HepG2 (cell line): Measurements from ENCODE around the gene ALG14. TPM values are rescaled to one million over a fixed set of nuclear protein-coding genes. Genes with fewer than 3 reads are reported as not detected.

Experiments
- HNRNPUL1 ChIP-seq: fragments of 200-400 bp; formaldehyde crosslinking; IDR thresholded peaks from 2 replicates; pipeline ENCODE4 v1.6.1; 2017; ENCODE audit warnings: low read depth, mild to moderate bottlenecking, low read length, moderate library complexity
- HOXA5 ChIP-seq: sonication (generic); formaldehyde crosslinking; IDR thresholded peaks from 2 replicates; pipeline ENCODE4 v1.4.0; 2020; ENCODE audit warnings: missing genetic modification reagents
- KLF16 ChIP-seq, 2 experiments: sonication (generic) in 1 of 2; formaldehyde crosslinking in 1 of 2; IDR thresholded peaks; 2 replicates each; pipeline versions ENCODE4 v1.6.1 to v1.8.0; 2016 to 2023; ENCODE audit warnings: missing genetic modification reagents in 2 of 2, missing compliant biosample characterization in 1 of 2
- NAIF1 ChIP-seq: sonication (generic); formaldehyde crosslinking; IDR thresholded peaks from 2 replicates; pipeline ENCODE4 v1.5.0; 2020; ENCODE audit warnings: mild to moderate bottlenecking, missing genetic modification reagents, borderline replicate concordance
- NFYC ChIP-seq: IDR thresholded peaks from 2 replicates; pipeline ENCODE4 v1.6.1; 2016; ENCODE audit warnings: missing genetic modification reagents, missing compliant biosample characterization
- RFXANK ChIP-seq: IDR thresholded peaks from 2 replicates; pipeline ENCODE4 v1.6.1; 2016
- SMARCE1 ChIP-seq: fragments of 450-650 bp; IDR thresholded peaks from 2 replicates; pipeline ENCODE4 v1.6.1; 2017; ENCODE audit warnings: borderline replicate concordance
- SNAPC2 ChIP-seq: sonication (generic); formaldehyde crosslinking; IDR thresholded peaks from 2 replicates; pipeline ENCODE4 v1.8.1; 2022; ENCODE audit warnings: mild to moderate bottlenecking, missing genetic modification reagents
- SP4 ChIP-seq: sonication (generic); formaldehyde crosslinking; IDR thresholded peaks from 2 replicates; pipeline ENCODE4 v1.8.1; 2023; ENCODE audit warnings: mild to moderate bottlenecking, missing genetic modification reagents
- SRY ChIP-seq: sonication (generic); formaldehyde crosslinking; IDR thresholded peaks from 2 replicates; pipeline ENCODE4 v1.8.0; 2022; ENCODE audit warnings: mild to moderate bottlenecking, missing genetic modification reagents
- TP53 ChIP-seq: sonication (generic); formaldehyde crosslinking; conservative IDR thresholded peaks from 2 replicates; pipeline ENCODE4 v1.4.0; 2020; ENCODE audit warnings: missing genetic modification reagents
- ZMYM3 ChIP-seq: sonication (generic); formaldehyde crosslinking; IDR thresholded peaks from 2 replicates; pipeline ENCODE4 v1.5.1; 2020; ENCODE audit warnings: mild to moderate bottlenecking, missing genetic modification reagents
- ZNF136 ChIP-seq: sonication (generic); formaldehyde crosslinking; IDR thresholded peaks from 2 replicates; pipeline ENCODE4 v1.8.1; 2022; ENCODE audit warnings: low read depth, mild to moderate bottlenecking, moderate library complexity, missing genetic modification reagents
- ZNF18 ChIP-seq: sonication (generic); formaldehyde crosslinking; IDR thresholded peaks from 2 replicates; pipeline ENCODE4 v1.8.0; 2022; ENCODE audit warnings: mild to moderate bottlenecking, missing genetic modification reagents; ENCODE audit not compliant: insufficient replicate concordance
- ZNF3 ChIP-seq: IDR thresholded peaks from 2 replicates; pipeline ENCODE4 v1.7.0; 2017; ENCODE audit warnings: inconsistent platforms
- ZNF350 ChIP-seq: sonication (generic); formaldehyde crosslinking; IDR thresholded peaks from 2 replicates; pipeline ENCODE4 v1.4.0; 2020; ENCODE audit warnings: mild to moderate bottlenecking, low read depth, missing genetic modification reagents, borderline replicate concordance
- ZNF354B ChIP-seq: sonication (generic); formaldehyde crosslinking; IDR thresholded peaks from 2 replicates; pipeline ENCODE4 v1.8.0; 2022; ENCODE audit warnings: mild to moderate bottlenecking, missing genetic modification reagents
- ZNF362 ChIP-seq: sonication (generic); formaldehyde crosslinking; IDR thresholded peaks from 2 replicates; pipeline ENCODE4 v1.4.0; 2020; ENCODE audit warnings: missing genetic modification reagents, mild to moderate bottlenecking, borderline replicate concordance
- ZNF598 ChIP-seq: sonication (generic); formaldehyde crosslinking; IDR thresholded peaks from 2 replicates; pipeline ENCODE4 v1.5.1; 2020; ENCODE audit warnings: mild to moderate bottlenecking, missing genetic modification reagents, borderline replicate concordance
- ZNF691 ChIP-seq: sonication (generic); formaldehyde crosslinking; IDR thresholded peaks from 2 replicates; pipeline ENCODE4 v1.4.0; 2020; ENCODE audit warnings: missing genetic modification reagents, low read depth, mild to moderate bottlenecking, borderline replicate concordance
- polyA plus RNA-seq, 8 experiments: library from polyadenylated mRNA; depleted of rRNA in 3 of 8; stranded (reverse) in 7 of 8; unstranded in 1 of 8; fragments of >200 nt; fragmentation: Illumina TruSeq in 4 of 8; extraction: Trizol in 4 of 8; gene quantifications; 2 replicates each; pipeline versions ENCODE4 v1.2.1 to v1.2.3, GENCODE V29; 2011 to 2016; ENCODE audit warnings: low read depth in 4 of 8, missing spikeins in 1 of 8, mixed read lengths in 1 of 8; ENCODE audit not compliant: insufficient read depth in 1 of 8
- total RNA-seq, 5 experiments: library from RNA; depleted of rRNA; stranded (reverse); fragments of >200 nt; fragmentation: Illumina TruSeq; extraction: Trizol; gene quantifications; 2 replicates each; pipeline ENCODE4 v1.2.3, GENCODE V29; 2016; ENCODE audit warnings: low read depth in 1 of 5
- TF ChIP-seq, protein P1 (sequence below): IDR thresholded peaks from 2 replicates; pipeline ENCODE4 v1.6.1; 2016; ENCODE audit warnings: low read depth, borderline replicate concordance
- TF ChIP-seq, protein P2 (sequence below): sonication (generic); formaldehyde crosslinking; IDR thresholded peaks from 2 replicates; pipeline ENCODE4 v1.5.1; 2020; ENCODE audit warnings: mild to moderate bottlenecking, missing genetic modification reagents, borderline replicate concordance

Gene ALG14
- total and polyA plus RNA-seq, 2 of the 13 experiments (the other 11 are each of a cell fraction or from before 2014, with no cell fraction given): 4.5 to 12.7 TPM

GRCh38 chr1:95067062-95067461 lies 5.7 kb downstream of the ALG14 start (continued):
- peak; percentile 82; the same call in 1 of the 2 replicates for TF ChIP-seq HOXA5
- TF ChIP-seq SMARCE1: no peak
- no peak for TF ChIP-seq ZNF691 (CRISPR knock-in tag)
- TF ChIP-seq, protein P1, sequence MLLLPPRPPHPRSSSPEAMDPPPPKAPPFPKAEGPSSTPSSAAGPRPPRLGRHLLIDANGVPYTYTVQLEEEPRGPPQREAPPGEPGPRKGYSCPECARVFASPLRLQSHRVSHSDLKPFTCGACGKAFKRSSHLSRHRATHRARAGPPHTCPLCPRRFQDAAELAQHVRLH (CRISPR knock-in tag): 0 out of 2 replicates have a peak, but pooled peaks have one; percentile 40
- TF ChIP-seq SRY (CRISPR knock-in tag): no peak; the same call in 1 of the 2 replicates
- 0 out of 2 replicates have a peak, but pooled peaks have one; percentile 49 for TF ChIP-seq ZNF136 (CRISPR knock-in tag)
- no peak; the same call in 1 of the 2 replicates for TF ChIP-seq ZMYM3
- TF ChIP-seq ZNF350 (CRISPR knock-in tag): no peak
- TF ChIP-seq, protein P2, sequence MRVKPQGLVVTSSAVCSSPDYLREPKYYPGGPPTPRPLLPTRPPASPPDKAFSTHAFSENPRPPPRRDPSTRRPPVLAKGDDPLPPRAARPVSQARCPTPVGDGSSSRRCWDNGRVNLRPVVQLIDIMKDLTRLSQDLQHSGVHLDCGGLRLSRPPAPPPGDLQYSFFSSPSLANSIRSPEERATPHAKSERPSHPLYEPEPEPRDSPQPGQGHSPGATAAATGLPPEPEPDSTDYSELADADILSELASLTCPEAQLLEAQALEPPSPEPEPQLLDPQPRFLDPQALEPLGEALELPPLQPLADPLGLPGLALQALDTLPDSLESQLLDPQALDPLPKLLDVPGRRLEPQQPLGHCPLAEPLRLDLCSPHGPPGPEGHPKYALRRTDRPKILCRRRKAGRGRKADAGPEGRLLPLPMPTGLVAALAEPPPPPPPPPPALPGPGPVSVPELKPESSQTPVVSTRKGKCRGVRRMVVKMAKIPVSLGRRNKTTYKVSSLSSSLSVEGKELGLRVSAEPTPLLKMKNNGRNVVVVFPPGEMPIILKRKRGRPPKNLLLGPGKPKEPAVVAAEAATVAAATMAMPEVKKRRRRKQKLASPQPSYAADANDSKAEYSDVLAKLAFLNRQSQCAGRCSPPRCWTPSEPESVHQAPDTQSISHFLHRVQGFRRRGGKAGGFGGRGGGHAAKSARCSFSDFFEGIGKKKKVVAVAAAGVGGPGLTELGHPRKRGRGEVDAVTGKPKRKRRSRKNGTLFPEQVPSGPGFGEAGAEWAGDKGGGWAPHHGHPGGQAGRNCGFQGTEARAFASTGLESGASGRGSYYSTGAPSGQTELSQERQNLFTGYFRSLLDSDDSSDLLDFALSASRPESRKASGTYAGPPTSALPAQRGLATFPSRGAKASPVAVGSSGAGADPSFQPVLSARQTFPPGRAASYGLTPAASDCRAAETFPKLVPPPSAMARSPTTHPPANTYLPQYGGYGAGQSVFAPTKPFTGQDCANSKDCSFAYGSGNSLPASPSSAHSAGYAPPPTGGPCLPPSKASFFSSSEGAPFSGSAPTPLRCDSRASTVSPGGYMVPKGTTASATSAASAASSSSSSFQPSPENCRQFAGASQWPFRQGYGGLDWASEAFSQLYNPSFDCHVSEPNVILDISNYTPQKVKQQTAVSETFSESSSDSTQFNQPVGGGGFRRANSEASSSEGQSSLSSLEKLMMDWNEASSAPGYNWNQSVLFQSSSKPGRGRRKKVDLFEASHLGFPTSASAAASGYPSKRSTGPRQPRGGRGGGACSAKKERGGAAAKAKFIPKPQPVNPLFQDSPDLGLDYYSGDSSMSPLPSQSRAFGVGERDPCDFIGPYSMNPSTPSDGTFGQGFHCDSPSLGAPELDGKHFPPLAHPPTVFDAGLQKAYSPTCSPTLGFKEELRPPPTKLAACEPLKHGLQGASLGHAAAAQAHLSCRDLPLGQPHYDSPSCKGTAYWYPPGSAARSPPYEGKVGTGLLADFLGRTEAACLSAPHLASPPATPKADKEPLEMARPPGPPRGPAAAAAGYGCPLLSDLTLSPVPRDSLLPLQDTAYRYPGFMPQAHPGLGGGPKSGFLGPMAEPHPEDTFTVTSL (CRISPR knock-in tag): peak; percentile 76; the same call in 1 of the 2 replicates
- TF ChIP-seq ZNF18 (CRISPR knock-in tag): no peak
- TF ChIP-seq SP4: no peak
- TF ChIP-seq NFYC (CRISPR knock-in tag): no peak
- TF ChIP-seq RFXANK (CRISPR knock-in tag): no peak
- TF ChIP-seq ZNF598: no peak
- peak; percentile 96 for TF ChIP-seq ZNF362
- no peak for TF ChIP-seq HNRNPUL1
- no peak for TF ChIP-seq TP53 (CRISPR knock-in tag)
- no peak for TF ChIP-seq ZNF354B (CRISPR knock-in tag)
- TF ChIP-seq KLF16 (CRISPR knock-in tag; IDR thresholded peaks at IDR 0.05): peak in 1 of 2 experiments; percentile 80; a peak in 1 of 4 replicates
- peak; percentile 56; the same call in 1 of the 2 replicates for TF ChIP-seq NAIF1 (CRISPR knock-in tag)
- TF ChIP-seq ZNF3: no peak
- TF ChIP-seq SNAPC2 (CRISPR knock-in tag): 0 out of 2 replicates have a peak, but pooled peaks have one; percentile 61
